ENCODE results near the gene PAPLN.
"Not testable (repeated sequence)": the region's sequence is repeated elsewhere in the genome, so short reads cannot be mapped to it uniquely, and the experiment has no call there.

PAPLN gene

GRCh38 chr14:73293782-73294781 lies 56.8 kb downstream of the PAPLN start:
- no peak for DNase-seq

- DNase-seq = no peak
Observed at GRCh38 chr14:73295198-73295796, 58.0 kb downstream of the PAPLN start.

- no peak for DNase-seq
Observed at GRCh38 chr14:73305499-73305898, 68.2 kb downstream of the PAPLN start.

- no peak for DNase-seq
Observed at GRCh38 chr14:73307261-73307660, 70.0 kb downstream of the PAPLN start.

GRCh38 chr14:73309207-73309606 lies 71.9 kb downstream of the PAPLN start:
- DNase-seq = not testable (repeated sequence)

- no peak for DNase-seq
Observed at GRCh38 chr14:73311708-73312030, 74.4 kb downstream of the PAPLN start.

GRCh38 chr14:73312687-73313086 lies 75.4 kb downstream of the PAPLN start:
- no peak for DNase-seq

- no peak for DNase-seq
Observed at GRCh38 chr14:73313151-73313550, 75.8 kb downstream of the PAPLN start.

- DNase-seq = no peak
Observed at GRCh38 chr14:73323896-73324399, 86.6 kb downstream of the PAPLN start.

Data from right forelimb (tissue), 1 donor.